A549 (cell line): ENCODE data around the gene CRYBB1. TPM values are rescaled to one million over a fixed set of nuclear protein-coding genes. Genes with fewer than 3 reads are reported as not detected.

Source experiments
- ATAC-seq, 2 experiments: fragments of 200-7000 bp in 1 of 2; fragments of >200 bp in 1 of 2; cut with Nextera tagmentation in 1 of 2; cut with Tn5 transposase in 1 of 2; 3 replicates each; pipeline versions ENCODE4 v1.8.0 to v1.9.1; 2018 to 2020; ENCODE audit warnings: mild to moderate bottlenecking in 1 of 2, moderate library complexity in 1 of 2
- CTCF ChIA-PET: fragments of 300-600 bp; sonication (Branson Sonifier 250); formaldehyde crosslinking; extraction: SDS; loops from one replicate; lab custom pipeline; 2021; ENCODE audit warnings: antibody characterized with exemption, inconsistent platforms; lab: Yijun Ruan, JAX
- POLR2A ChIA-PET: fragments of 350-600 bp; formaldehyde crosslinking; extraction: SDS; loops from one replicate; lab custom pipeline; 2021; ENCODE audit warnings: antibody characterized with exemption, inconsistent platforms; lab: Yijun Ruan, JAX
- DNase-seq, 2 experiments: peaks; one replicate each; pipeline versions ENCODE4 v3.0.0 to v3.0.0-alpha.2; 2011 to 2016; ENCODE audit warnings: low read depth in 1 of 2, low spot score in 1 of 2
- FAIRE-seq: peaks from 2 replicates; lab custom pipeline; 2011; peaks lifted over from hg19 to GRCh38; lab: Jason Lieb, UNC
- H3K27ac ChIP-seq, 2 experiments: fragments of >200 bp; sonication (Bioruptor Twin); formaldehyde crosslinking; 3 replicates each; pipeline ENCODE4 v1.5.1; 2016 to 2017
- H3K4me1 ChIP-seq: fragments of >200 bp; sonication (Bioruptor Twin); formaldehyde crosslinking; 3 replicates; pipeline ENCODE4 v1.6.1; 2016
- H3K4me2 ChIP-seq: fragments of >200 bp; sonication (Bioruptor Twin); formaldehyde crosslinking; 3 replicates; pipeline ENCODE4 v1.6.1; 2016
- H3K4me3 ChIP-seq: fragments of >200 bp; sonication (Bioruptor Twin); formaldehyde crosslinking; 3 replicates; pipeline ENCODE4 v1.5.1; 2016
- H3K9me3 ChIP-seq: fragments of >200 bp; sonication (Bioruptor Twin); formaldehyde crosslinking; 3 replicates; pipeline ENCODE4 v1.6.1; 2016
- ATOH8 ChIP-seq: fragments of 250-450 bp; sonication (Bioruptor Pico); IDR thresholded peaks from 2 replicates; pipeline ENCODE4 v1.5.0; 2020; ENCODE audit warnings: low read depth, mild to moderate bottlenecking, moderate library complexity
- CEBPB ChIP-seq, 2 experiments: fragments of >200 bp in 1 of 2; sonication (Bioruptor Twin) in 1 of 2; formaldehyde crosslinking in 1 of 2; IDR thresholded peaks; 2 replicates each; pipeline ENCODE4 v1.6.1; 2012 to 2016
- CHD4 ChIP-seq: fragments of 200-600 bp; sonication (generic); IDR thresholded peaks from 2 replicates; pipeline ENCODE4 v1.6.1; 2016; ENCODE audit warnings: antibody characterized with exemption, mild to moderate bottlenecking, borderline replicate concordance
- E2F6 ChIP-seq: IDR thresholded peaks from 2 replicates; pipeline ENCODE4 v1.6.1; 2012; ENCODE audit warnings: low read depth, borderline replicate concordance
- EHF ChIP-seq: fragments of 250-450 bp; sonication (Bioruptor Pico); IDR thresholded peaks from 2 replicates; pipeline ENCODE4 v1.5.0; 2020; ENCODE audit warnings: mild to moderate bottlenecking
- ELK1 ChIP-seq: fragments of 150-350 bp; IDR thresholded peaks from 2 replicates; pipeline ENCODE4 v1.6.1; 2014; ENCODE audit warnings: low read depth, mild to moderate bottlenecking, low read length
- FOSB ChIP-seq: fragments of 250-450 bp; sonication (Bioruptor Pico); IDR thresholded peaks from 2 replicates; pipeline ENCODE4 v1.5.0; 2020; ENCODE audit warnings: mild to moderate bottlenecking, moderate library complexity
- FOSL2 ChIP-seq, 2 experiments: fragments of 450-650 bp in 1 of 2; fragments of >200 bp in 1 of 2; sonication (Bioruptor Twin) in 1 of 2; formaldehyde crosslinking; IDR thresholded peaks; 2 replicates each; pipeline versions ENCODE4 v1.5.0 to v1.6.1; 2016 to 2020; ENCODE audit warnings: mild to moderate bottlenecking in 1 of 2, moderate library complexity in 1 of 2
- FOXS1 ChIP-seq: fragments of 250-450 bp; sonication (Bioruptor Pico); IDR thresholded peaks from 2 replicates; pipeline ENCODE4 v1.5.0; 2020; ENCODE audit warnings: mild to moderate bottlenecking, moderate library complexity
- HEYL ChIP-seq: fragments of 250-450 bp; sonication (Bioruptor Pico); IDR thresholded peaks from 2 replicates; pipeline ENCODE4 v1.8.0; 2021; ENCODE audit warnings: mild to moderate bottlenecking, moderate library complexity
- HOXA7 ChIP-seq: fragments of 250-450 bp; sonication (Bioruptor Pico); IDR thresholded peaks from 2 replicates; pipeline ENCODE4 v1.5.0; 2020; ENCODE audit warnings: mild to moderate bottlenecking, moderate library complexity
- HOXB5 ChIP-seq: fragments of 250-450 bp; sonication (Bioruptor Pico); IDR thresholded peaks from 2 replicates; pipeline ENCODE4 v1.5.0; 2020; ENCODE audit warnings: mild to moderate bottlenecking, moderate library complexity
- KDM1A ChIP-seq: fragments of 200-600 bp; sonication (generic); IDR thresholded peaks from 2 replicates; pipeline ENCODE4 v1.6.1; 2016; ENCODE audit warnings: low read depth, mild to moderate bottlenecking
- KDM5A ChIP-seq: fragments of 200-600 bp; sonication (generic); IDR thresholded peaks from 2 replicates; pipeline ENCODE4 v1.6.1; 2016; ENCODE audit warnings: antibody characterized with exemption, mild to moderate bottlenecking
- NFE2L2 ChIP-seq: fragments of 150-350 bp; conservative IDR thresholded peaks from 2 replicates; pipeline ENCODE4 v1.6.1; 2014; ENCODE audit warnings: low read length
- NPAS2 ChIP-seq: fragments of 250-450 bp; sonication (Bioruptor Pico); IDR thresholded peaks from 2 replicates; pipeline ENCODE4 v1.8.0; 2022; ENCODE audit warnings: mild to moderate bottlenecking, moderate library complexity, borderline replicate concordance
- PHF8 ChIP-seq: fragments of 200-600 bp; sonication (generic); IDR thresholded peaks from 2 replicates; pipeline ENCODE4 v1.6.1; 2016; ENCODE audit warnings: low read depth, mild to moderate bottlenecking, antibody characterized with exemption, moderate library complexity, borderline replicate concordance
- REST ChIP-seq: fragments of 200-600 bp; sonication (generic); IDR thresholded peaks from 2 replicates; pipeline ENCODE4 v1.6.1; 2016; ENCODE audit warnings: antibody characterized with exemption, mild to moderate bottlenecking, moderate library complexity
- RFX5 ChIP-seq: fragments of 450-650 bp; IDR thresholded peaks from 2 replicates; pipeline ENCODE4 v1.7.1; 2014; ENCODE audit warnings: antibody characterized with exemption, mild to moderate bottlenecking, moderate library complexity
- RNF2 ChIP-seq: fragments of 200-600 bp; sonication (generic); IDR thresholded peaks from 2 replicates; pipeline ENCODE4 v1.6.1; 2016; ENCODE audit warnings: low read depth, mild to moderate bottlenecking, antibody characterized with exemption, moderate library complexity, borderline replicate concordance
- TFCP2L1 ChIP-seq: fragments of 250-450 bp; sonication (Bioruptor Pico); IDR thresholded peaks from 2 replicates; pipeline ENCODE4 v1.5.0; 2021; ENCODE audit warnings: mild to moderate bottlenecking
- USF2 ChIP-seq: fragments of 450-650 bp; IDR thresholded peaks from 2 replicates; pipeline ENCODE4 v1.6.1; 2014; ENCODE audit warnings: antibody characterized with exemption
- ZC3H11A ChIP-seq: fragments of 450-650 bp; IDR thresholded peaks from 2 replicates; pipeline ENCODE4 v1.6.1; 2014; ENCODE audit warnings: antibody characterized with exemption, mild to moderate bottlenecking
- ZFP36 ChIP-seq: fragments of 450-650 bp; IDR thresholded peaks from 2 replicates; pipeline ENCODE4 v1.6.1; 2014; ENCODE audit warnings: borderline replicate concordance; ENCODE audit not compliant: partially characterized antibody
- ZNF302 ChIP-seq: fragments of 250-450 bp; sonication (Bioruptor Pico); IDR thresholded peaks from 2 replicates; pipeline ENCODE4 v1.9.0; 2021; ENCODE audit warnings: inconsistent platforms, mild to moderate bottlenecking, moderate library complexity
- WGBS: methylation state at CpG from one replicate; pipeline ENCODE4 v1.1.6; 2017; ENCODE audit errors: missing lambda C conversion rate; 5-methylcytosine and 5-hydroxymethylcytosine counted together
- polyA plus RNA-seq, 4 experiments: library from polyadenylated mRNA; depleted of rRNA in 3 of 4; stranded (reverse); fragments of >200 nt; fragmentation: RNase III in 1 of 4; extraction: RNeasy Plus Mini Kit Qiagen cat#74134 plus additional on column Dnase treatment in 1 of 4; gene quantifications; 2 replicates in 3 of 4; 3 replicates in 1 of 4; pipeline ENCODE4 v1.2.3, GENCODE V29; 2011 to 2017

Gene CRYBB1
- polyA plus RNA-seq, 2 of the 4 experiments (the other 2 are of a cell fraction), result not detected

GRCh38 chr22:26550498-26551033, 67.3 kb downstream of the CRYBB1 start:
- DNase-seq, result no peak
- 82% methylated on average over 7 of the region's 8 CpGs for WGBS
- TF ChIP-seq REST (no peak), RNF2 (no peak), ATOH8 (no peak), HOXA7 (CRISPR knock-in tag) (no peak), USF2 (no peak), CHD4 (no peak), KDM5A (no peak), KDM1A (no peak), ZFP36 (no peak), ZC3H11A (no peak), CEBPB (IDR thresholded peaks at IDR 0.05) (no peak), FOSB (CRISPR knock-in tag) (no peak), TFCP2L1 (no peak), PHF8 (no peak), FOXS1 (CRISPR knock-in tag) (no peak), EHF (CRISPR knock-in tag) (no peak), ZNF302 (no peak), NFE2L2 (no peak)
- TF ChIP-seq, all 56 proteins: peak for 0
- Histone ChIP-seq H3K4me3 (no peak overlapping the region), H3K9me3 (no peaks in the 10 kb centered on the region), H3K4me2 (no peak overlapping the region), H3K27ac (peak overlapping the region in 1 of 2 experiments; percentile 62; a peak in 2 of 6 replicates), H3K4me1 (peaks cover 16% of the 10 kb centered on the region; the same call in 2 of the 3 replicates)
- ATAC-seq (peak; percentile 47 to 54; a peak in 4 of 6 replicates), FAIRE-seq (no peak)
- ChIA-PET POLR2A (no interaction called here), CTCF (no interaction called here)

- Histone ChIP-seq H3K9me3 (no peaks in the 10 kb centered on the region), H3K4me1 (peaks cover 16% of the 10 kb centered on the region; the same call in 2 of the 3 replicates), H3K4me2 (no peak overlapping the region), H3K27ac (peak overlapping the region in 1 of 2 experiments; percentile 62; a peak in 2 of 6 replicates), H3K4me3 (no peak overlapping the region)
- CTCF ChIA-PET, result no interaction called here
- no peak for FAIRE-seq
- ATAC-seq, result no peak
- no peak for DNase-seq
- 89% methylated on average over 4 of the region's 4 CpGs for WGBS
- POLR2A ChIA-PET, result no interaction called here
- no peak for TF ChIP-seq HOXB5
- TF ChIP-seq REST, result no peak
- no peak for TF ChIP-seq NFE2L2
- TF ChIP-seq ELK1, result no peak
- TF ChIP-seq RFX5, result no peak
- no peak for TF ChIP-seq NPAS2 (CRISPR knock-in tag)
- TF ChIP-seq FOSL2 (IDR thresholded peaks at IDR 0.05), result no peak
- TF ChIP-seq FOSL2 (CRISPR knock-in tag; IDR thresholded peaks at IDR 0.05), result no peak
- no peak for TF ChIP-seq EHF (CRISPR knock-in tag)
- TF ChIP-seq ZNF302, result no peak
- TF ChIP-seq HOXA7 (CRISPR knock-in tag), result no peak
- no peak for TF ChIP-seq HEYL (CRISPR knock-in tag)
- TF ChIP-seq E2F6, result no peak
These were observed 67.8 kb downstream of the CRYBB1 start for GRCh38 chr22:26549902-26550497.
